Mesendoderm (in vitro differentiated cells): Measurements from ENCODE around the gene CD99.

ENCODE experiments used
- DNase-seq: peaks from one replicate; pipeline ENCODE4 v3.0.0; 2013
- H2AK5ac ChIP-seq: 2 replicates; pipeline ENCODE4 v1.6.1; 2013; ENCODE audit warnings: low read length, inconsistent platforms
- H2BK120ac ChIP-seq: 2 replicates; pipeline ENCODE4 v1.6.1; 2013; ENCODE audit warnings: low read depth, mild to moderate bottlenecking, low read length, moderate library complexity, mixed read lengths
- H2BK15ac ChIP-seq: replicated peaks from 2 replicates; pipeline ENCODE4 v1.6.1; 2013; ENCODE audit warnings: low read depth, mild to moderate bottlenecking, moderate library complexity
- H2BK5ac ChIP-seq: 2 replicates; pipeline ENCODE4 v1.6.1; 2013; ENCODE audit warnings: low read length, inconsistent platforms
- H3K18ac ChIP-seq: 2 replicates; pipeline ENCODE4 v1.6.1; 2013; ENCODE audit warnings: mild to moderate bottlenecking, low read length, mixed read lengths
- H3K23ac ChIP-seq: one replicate; pipeline ENCODE4 v1.6.1; 2013; ENCODE audit warnings: low read length
- H3K27ac ChIP-seq: 2 replicates; pipeline ENCODE4 v1.5.1; 2013; ENCODE audit warnings: low read depth, mild to moderate bottlenecking, inconsistent platforms, low read length, moderate library complexity
- H3K27me3 ChIP-seq: 2 replicates; pipeline ENCODE4 v1.6.1; 2013; ENCODE audit warnings: low read length, control low read depth, mild to moderate bottlenecking, inconsistent platforms; ENCODE audit not compliant: insufficient read depth, poor library complexity
- H3K36me3 ChIP-seq: 2 replicates; pipeline ENCODE4 v1.6.1; 2013; ENCODE audit warnings: low read length, inconsistent platforms; ENCODE audit not compliant: control insufficient read depth, insufficient read depth
- H3K4ac ChIP-seq: one replicate; pipeline ENCODE4 v1.6.1; 2013; ENCODE audit warnings: low read depth, mild to moderate bottlenecking, low read length, moderate library complexity
- H3K4me1 ChIP-seq: 2 replicates; pipeline ENCODE4 v1.6.1; 2013; ENCODE audit warnings: low read depth, low read length, inconsistent platforms; ENCODE audit not compliant: control insufficient read depth
- H3K4me2 ChIP-seq: 2 replicates; pipeline ENCODE4 v1.6.1; 2013; ENCODE audit warnings: low read length
- H3K4me3 ChIP-seq: 2 replicates; pipeline ENCODE4 v1.5.1; 2013; ENCODE audit warnings: mild to moderate bottlenecking, low read length
- H3K56ac ChIP-seq: one replicate; pipeline ENCODE4 v1.6.1; 2013; ENCODE audit warnings: low read length
- H3K79me1 ChIP-seq: 2 replicates; pipeline ENCODE4 v1.6.1; 2013; ENCODE audit warnings: low read length, inconsistent platforms
- H3K79me2 ChIP-seq: 2 replicates; pipeline ENCODE4 v1.6.1; 2013; ENCODE audit warnings: mild to moderate bottlenecking, low read length; ENCODE audit not compliant: control insufficient read depth, insufficient read depth
- H3K9ac ChIP-seq: 2 replicates; pipeline ENCODE4 v1.6.1; 2013; ENCODE audit warnings: low read length, inconsistent platforms
- H4K5ac ChIP-seq: one replicate; pipeline ENCODE4 v1.6.1; 2013; ENCODE audit warnings: low read length
- H4K8ac ChIP-seq: one replicate; pipeline ENCODE4 v1.6.1; 2013; ENCODE audit warnings: low read depth, mild to moderate bottlenecking, control low read depth, low read length, moderate library complexity
- WGBS: extraction: QIAGEN DNeasy Blood & Tissue Kit; methylation state at CpG from one replicate; pipeline ENCODE4 v1.1.7; 2013; ENCODE audit warnings: low lambda C conversion rate, missing lambda C conversion rate; ENCODE audit not compliant: insufficient coverage; ENCODE audit errors: extremely low coverage; 5-methylcytosine and 5-hydroxymethylcytosine counted together

CD99 gene

GRCh38 chrX:2709556-2709955 is 18.5 kb downstream of the CD99 start:
- Histone ChIP-seq H2BK15ac (no peak overlapping the region), H3K56ac (no peak overlapping the region), H3K9ac (no peak overlapping the region), H3K4me1 (peaks cover 7% of the 10 kb centered on the region), H4K8ac (no peak overlapping the region), H2AK5ac (no peak overlapping the region), H4K5ac (no peak overlapping the region), H3K23ac (no peak overlapping the region), H3K4me3 (no peak overlapping the region), H2BK5ac (no peak overlapping the region), H3K79me2 (no peaks in the 10 kb centered on the region), H2BK120ac (no peak overlapping the region), H3K27me3 (no peaks in the 10 kb centered on the region), H3K79me1 (peaks cover 15% of the 10 kb centered on the region), H3K27ac (peak overlapping the region; percentile 25), H3K18ac (no peak overlapping the region), H3K4me2 (no peak overlapping the region), H3K36me3 (no peaks in the 10 kb centered on the region), H3K4ac (no peak overlapping the region)
- WGBS: no CpG with 5 or more reads among the region's 9 CpGs
- DNase-seq: no peak

DNA sequence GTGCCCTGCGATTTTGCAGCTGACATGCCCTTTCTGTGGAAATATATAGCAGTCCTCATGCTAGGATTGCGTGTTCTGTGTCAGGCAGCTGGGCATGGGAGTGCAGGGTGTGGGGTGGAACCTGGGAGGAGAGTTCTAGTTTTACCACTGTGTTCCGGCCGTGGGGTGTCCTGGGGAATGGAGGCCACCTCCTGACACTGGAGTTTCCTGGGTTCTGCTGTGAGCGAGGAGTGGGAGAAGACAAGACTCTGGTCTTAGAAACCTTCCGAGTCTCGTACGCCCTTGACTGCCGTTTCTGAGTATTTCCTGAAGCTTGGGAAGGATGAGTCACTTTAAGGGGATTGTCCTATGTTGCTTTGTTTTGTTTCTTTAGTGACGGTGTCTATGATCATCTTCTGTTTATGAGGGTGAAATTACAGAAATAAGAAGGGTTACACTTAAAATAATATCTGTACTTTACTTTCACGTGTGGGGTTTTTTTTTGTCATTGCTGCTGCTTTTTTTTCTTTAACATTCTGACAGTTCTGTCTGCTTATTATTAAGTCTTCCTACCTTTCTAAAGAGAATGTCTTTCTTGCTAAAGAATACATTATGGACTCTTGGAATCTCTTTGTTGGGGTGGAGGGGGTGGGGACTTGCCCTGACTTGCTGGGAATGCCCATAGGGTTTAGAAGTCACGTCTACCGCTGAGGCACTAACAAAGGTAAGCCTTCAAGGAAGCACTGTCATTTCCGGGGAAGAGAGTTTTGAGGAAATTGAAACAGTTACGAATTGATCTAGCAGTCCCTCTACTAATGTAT is 19.1 kb downstream of the CD99 start:
- WGBS: no CpG with 5 or more reads among the region's 15 CpGs
- Histone ChIP-seq H3K4ac (no peak overlapping the region), H4K8ac (no peak overlapping the region), H3K27me3 (no peaks in the 10 kb centered on the region), H3K23ac (no peak overlapping the region), H2BK5ac (no peak overlapping the region), H3K18ac (no peak overlapping the region), H3K36me3 (no peaks in the 10 kb centered on the region), H3K4me1 (peaks cover 11% of the 10 kb centered on the region), H2BK120ac (no peak overlapping the region), H3K9ac (no peak overlapping the region), H3K79me1 (peaks cover 15% of the 10 kb centered on the region), H3K27ac (peak overlapping the region; percentile 25), H3K79me2 (no peaks in the 10 kb centered on the region), H4K5ac (no peak overlapping the region), H3K56ac (peak overlapping the region; percentile 12), H3K4me3 (no peak overlapping the region), H3K4me2 (no peak overlapping the region), H2AK5ac (no peak overlapping the region), H2BK15ac (no peak overlapping the region)
- peak; percentile 66 for DNase-seq

DNA sequence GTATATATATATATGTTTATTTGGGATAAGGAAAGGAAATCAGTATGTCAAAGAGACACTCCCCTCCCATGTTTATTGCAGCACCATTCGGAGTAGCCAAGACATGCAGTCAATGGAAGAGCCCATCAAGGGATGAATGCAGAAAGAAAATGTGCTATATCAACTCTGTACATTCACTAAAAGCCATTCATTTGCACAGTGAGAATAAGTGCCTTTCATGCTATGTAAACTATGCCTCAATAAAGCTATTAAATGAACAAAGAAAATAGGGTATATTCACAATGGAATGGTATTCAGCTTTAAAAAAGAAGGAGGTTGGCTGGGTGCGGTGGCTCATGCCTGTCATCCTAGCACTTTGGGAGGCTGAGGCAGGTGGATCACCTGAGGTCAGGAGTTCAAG is 20.3 kb downstream of the CD99 start:
- Histone ChIP-seq H3K27ac (no peak overlapping the region), H2BK120ac (no peak overlapping the region), H3K4ac (no peak overlapping the region), H3K4me3 (no peak overlapping the region), H2BK15ac (no peak overlapping the region), H3K36me3 (peaks cover 2% of the 10 kb centered on the region), H3K56ac (no peak overlapping the region), H3K23ac (no peak overlapping the region), H3K4me2 (no peak overlapping the region), H3K27me3 (no peaks in the 10 kb centered on the region), H3K79me2 (no peaks in the 10 kb centered on the region), H2AK5ac (no peak overlapping the region), H4K8ac (no peak overlapping the region), H3K79me1 (peaks cover 15% of the 10 kb centered on the region), H3K9ac (no peak overlapping the region), H3K18ac (no peak overlapping the region), H4K5ac (no peak overlapping the region), H3K4me1 (peaks cover 11% of the 10 kb centered on the region), H2BK5ac (no peak overlapping the region)
- WGBS: no CpG with 5 or more reads among the region's 2 CpGs
- DNase-seq: no peak

DNA sequence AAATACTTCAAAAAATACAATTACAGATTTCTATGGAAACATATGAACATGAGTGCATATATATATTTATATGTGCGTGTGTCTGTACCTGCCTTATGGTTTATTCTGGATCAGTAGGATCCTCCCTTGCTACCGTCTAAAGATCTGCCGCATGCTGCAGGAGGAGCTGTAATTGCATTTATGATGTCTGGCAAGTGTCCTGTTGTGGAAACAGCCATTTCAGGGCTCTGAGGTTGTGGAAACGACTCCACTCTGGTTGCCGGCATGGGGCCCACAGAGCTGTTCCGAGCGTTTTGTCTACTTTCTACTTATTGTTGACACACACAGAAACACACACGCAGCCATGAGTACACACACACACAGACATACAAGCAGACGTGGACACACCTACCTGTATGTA is 21.3 kb downstream of the CD99 start:
- H3K18ac ChIP-seq: no peak overlapping the region
- no peak overlapping the region for H3K4ac ChIP-seq
- peaks cover 2% of the 10 kb centered on the region for H3K36me3 ChIP-seq
- no peak overlapping the region for H3K27ac ChIP-seq
- no peaks in the 10 kb centered on the region for H3K79me2 ChIP-seq
- no peak overlapping the region for H2BK15ac ChIP-seq
- no peak overlapping the region for H3K23ac ChIP-seq
- no peak overlapping the region for H4K5ac ChIP-seq
- H2AK5ac ChIP-seq: no peak overlapping the region
- H2BK5ac ChIP-seq: no peak overlapping the region
- H3K4me1 ChIP-seq: peaks cover 7% of the 10 kb centered on the region
- H2BK120ac ChIP-seq: no peak overlapping the region
- no peak overlapping the region for H3K9ac ChIP-seq
- no peak overlapping the region for H3K4me2 ChIP-seq
- no CpG with 5 or more reads among the region's 9 CpGs for WGBS
- no peak for DNase-seq
- H4K8ac ChIP-seq: no peak overlapping the region
- no peaks in the 10 kb centered on the region for H3K27me3 ChIP-seq
- H3K79me1 ChIP-seq: peaks cover 15% of the 10 kb centered on the region
- no peak overlapping the region for H3K4me3 ChIP-seq
- no peak overlapping the region for H3K56ac ChIP-seq

DNA sequence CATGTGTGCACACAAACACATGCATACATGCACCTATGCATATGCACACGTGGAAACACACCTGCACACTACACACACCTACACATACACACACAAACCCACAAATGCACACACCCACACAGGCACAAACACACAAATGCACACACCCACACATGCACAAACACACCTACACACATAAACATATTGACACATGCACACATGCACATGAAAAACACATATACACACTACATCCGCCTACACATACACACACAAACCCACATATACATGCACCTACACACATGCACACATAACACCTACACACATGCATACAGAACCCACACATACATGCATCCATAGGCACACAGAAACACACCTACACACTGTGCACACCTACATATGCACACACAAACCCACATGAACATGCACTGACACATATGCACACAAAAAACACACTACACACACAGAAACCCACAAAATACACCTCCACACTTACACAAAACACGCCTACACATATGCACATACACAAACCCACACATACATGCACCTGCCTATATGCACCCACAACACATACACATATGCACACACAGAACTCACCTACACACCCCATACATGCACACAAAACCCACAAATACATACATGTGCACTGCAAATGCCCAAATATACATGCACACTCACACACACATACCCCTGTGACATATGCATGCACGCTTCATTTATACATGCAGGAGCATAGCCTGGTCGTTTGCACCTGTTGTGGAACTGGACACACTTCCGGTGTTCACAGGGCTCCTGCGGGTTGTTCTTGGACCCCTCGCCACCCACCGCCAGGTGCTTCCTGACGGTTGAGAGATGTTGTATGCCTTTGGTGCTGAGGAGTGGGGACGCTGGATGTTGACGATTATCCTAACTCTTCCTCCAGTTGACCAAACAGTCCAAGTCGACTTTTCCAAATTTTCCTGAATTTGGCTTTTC is 22.1 kb downstream of the CD99 start:
- Histone ChIP-seq H3K27me3 (no peaks in the 10 kb centered on the region), H3K4me2 (no peak overlapping the region), H3K4me1 (peaks cover 4% of the 10 kb centered on the region), H3K27ac (no peak overlapping the region), H2BK15ac (no peak overlapping the region), H3K18ac (no peak overlapping the region), H4K8ac (no peak overlapping the region), H3K4me3 (no peak overlapping the region), H4K5ac (no peak overlapping the region), H3K23ac (no peak overlapping the region), H3K79me1 (peaks cover 15% of the 10 kb centered on the region), H3K36me3 (peaks cover 2% of the 10 kb centered on the region), H2BK120ac (no peak overlapping the region), H2BK5ac (no peak overlapping the region), H3K79me2 (no peaks in the 10 kb centered on the region), H3K4ac (no peak overlapping the region), H3K56ac (no peak overlapping the region), H3K9ac (no peak overlapping the region), H2AK5ac (no peak overlapping the region)
- WGBS: 100% methylated on average over 1 of the region's 13 CpGs
- DNase-seq: no peak
